HepG2 (cell line): ENCODE measurements around the gene HEATR1. TPM values are rescaled to one million over a fixed set of nuclear protein-coding genes. Genes with fewer than 3 reads are reported as not detected.
A peak's percentile ranks its signal among the peaks of the same experiment; 100 is the strongest.

Source experiments
- ATAD3A ChIP-seq: sonication (generic); formaldehyde crosslinking; IDR thresholded peaks from 2 replicates; pipeline ENCODE4 v1.4.0; 2020; ENCODE audit warnings: missing genetic modification reagents
- FIP1L1 ChIP-seq: fragments of 200-400 bp; formaldehyde crosslinking; IDR thresholded peaks from 2 replicates; pipeline ENCODE4 v1.6.1; 2018; ENCODE audit warnings: low read depth, mild to moderate bottlenecking, low read length, moderate library complexity, borderline replicate concordance; ENCODE audit not compliant: insufficient read depth
- GFI1 ChIP-seq: sonication (generic); formaldehyde crosslinking; IDR thresholded peaks from 2 replicates; pipeline ENCODE4 v1.5.0; 2020; ENCODE audit warnings: missing genetic modification reagents, mild to moderate bottlenecking, borderline replicate concordance
- NFYC ChIP-seq: IDR thresholded peaks from 2 replicates; pipeline ENCODE4 v1.6.1; 2016; ENCODE audit warnings: missing genetic modification reagents, missing compliant biosample characterization
- PREB ChIP-seq: sonication (generic); formaldehyde crosslinking; IDR thresholded peaks from 2 replicates; pipeline ENCODE4 v1.4.0; 2020; ENCODE audit warnings: missing genetic modification reagents
- SMYD3 ChIP-seq: sonication (generic); formaldehyde crosslinking; IDR thresholded peaks from 2 replicates; pipeline ENCODE4 v1.8.1; 2023; ENCODE audit warnings: mild to moderate bottlenecking, missing genetic modification reagents
- ZBTB40 ChIP-seq, 2 experiments: fragments of 450-650 bp in 1 of 2; sonication (generic) in 1 of 2; formaldehyde crosslinking in 1 of 2; IDR thresholded peaks; 2 replicates each; pipeline versions ENCODE4 v1.6.1 to v1.8.0; 2016 to 2022; ENCODE audit warnings: antibody characterized with exemption in 1 of 2, mild to moderate bottlenecking in 1 of 2, missing genetic modification reagents in 1 of 2
- ZNF776 ChIP-seq: sonication (generic); formaldehyde crosslinking; IDR thresholded peaks from 2 replicates; pipeline ENCODE4 v1.4.0; 2020; ENCODE audit warnings: mild to moderate bottlenecking, missing genetic modification reagents
- ZNF792 ChIP-seq: IDR thresholded peaks from 2 replicates; pipeline ENCODE4 v1.6.1; 2016
- polyA plus RNA-seq, 8 experiments: library from polyadenylated mRNA; depleted of rRNA in 3 of 8; stranded (reverse) in 7 of 8; unstranded in 1 of 8; fragments of >200 nt; fragmentation: Illumina TruSeq in 4 of 8; extraction: Trizol in 4 of 8; gene quantifications; 2 replicates each; pipeline versions ENCODE4 v1.2.1 to v1.2.3, GENCODE V29; 2011 to 2016; ENCODE audit warnings: low read depth in 4 of 8, missing spikeins in 1 of 8, mixed read lengths in 1 of 8; ENCODE audit not compliant: insufficient read depth in 1 of 8
- total RNA-seq, 5 experiments: library from RNA; depleted of rRNA; stranded (reverse); fragments of >200 nt; fragmentation: Illumina TruSeq; extraction: Trizol; gene quantifications; 2 replicates each; pipeline ENCODE4 v1.2.3, GENCODE V29; 2016; ENCODE audit warnings: low read depth in 1 of 5
- TF ChIP-seq, protein P1 (sequence below): sonication (generic); formaldehyde crosslinking; conservative IDR thresholded peaks from 2 replicates; pipeline ENCODE4 v1.8.0; 2022; ENCODE audit warnings: mild to moderate bottlenecking, moderate library complexity, missing genetic modification reagents
- TF ChIP-seq, protein P2 (sequence below): sonication (generic); formaldehyde crosslinking; IDR thresholded peaks from 2 replicates; pipeline ENCODE4 v1.4.0; 2020; ENCODE audit warnings: missing genetic modification reagents
- TF ChIP-seq, protein P3 (sequence below): sonication (generic); formaldehyde crosslinking; IDR thresholded peaks from 2 replicates; pipeline ENCODE4 v1.8.0; 2022; ENCODE audit warnings: missing genetic modification reagents, mild to moderate bottlenecking, borderline replicate concordance
- TF ChIP-seq, protein P4 (sequence below): IDR thresholded peaks from 2 replicates; pipeline ENCODE4 v1.6.1; 2016; ENCODE audit warnings: low read depth, borderline replicate concordance

The HEATR1 gene
- total and polyA plus RNA-seq, 2 of the 13 experiments (the other 11 are each of a cell fraction or from before 2014, with no cell fraction given): 10.2 to 45.8 TPM

GRCh38 chr1:236515443-236515958, 88.8 kb downstream of the HEATR1 start (continued):
- TF ChIP-seq, protein P1, sequence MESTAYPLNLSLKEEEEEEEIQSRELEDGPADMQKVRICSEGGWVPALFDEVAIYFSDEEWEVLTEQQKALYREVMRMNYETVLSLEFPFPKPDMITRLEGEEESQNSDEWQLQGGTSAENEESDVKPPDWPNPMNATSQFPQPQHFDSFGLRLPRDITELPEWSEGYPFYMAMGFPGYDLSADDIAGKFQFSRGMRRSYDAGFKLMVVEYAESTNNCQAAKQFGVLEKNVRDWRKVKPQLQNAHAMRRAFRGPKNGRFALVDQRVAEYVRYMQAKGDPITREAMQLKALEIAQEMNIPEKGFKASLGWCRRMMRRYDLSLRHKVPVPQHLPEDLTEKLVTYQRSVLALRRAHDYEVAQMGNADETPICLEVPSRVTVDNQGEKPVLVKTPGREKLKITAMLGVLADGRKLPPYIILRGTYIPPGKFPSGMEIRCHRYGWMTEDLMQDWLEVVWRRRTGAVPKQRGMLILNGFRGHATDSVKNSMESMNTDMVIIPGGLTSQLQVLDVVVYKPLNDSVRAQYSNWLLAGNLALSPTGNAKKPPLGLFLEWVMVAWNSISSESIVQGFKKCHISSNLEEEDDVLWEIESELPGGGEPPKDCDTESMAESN (CRISPR knock-in tag): no peak
- TF ChIP-seq ZNF792 (CRISPR knock-in tag): no peak
- TF ChIP-seq SMYD3 (CRISPR knock-in tag): no peak
- no peak for TF ChIP-seq ZNF776 (CRISPR knock-in tag)
- TF ChIP-seq ATAD3A (CRISPR knock-in tag): no peak
- TF ChIP-seq FIP1L1: no peak
- TF ChIP-seq, protein P2, sequence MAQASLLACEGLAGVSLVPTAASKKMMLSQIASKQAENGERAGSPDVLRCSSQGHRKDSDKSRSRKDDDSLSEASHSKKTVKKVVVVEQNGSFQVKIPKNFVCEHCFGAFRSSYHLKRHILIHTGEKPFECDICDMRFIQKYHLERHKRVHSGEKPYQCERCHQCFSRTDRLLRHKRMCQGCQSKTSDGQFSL (CRISPR knock-in tag): 0 out of 2 replicates have a peak, but pooled peaks have one; percentile 25
- TF ChIP-seq PREB (CRISPR knock-in tag): no peak
- TF ChIP-seq, protein P3, sequence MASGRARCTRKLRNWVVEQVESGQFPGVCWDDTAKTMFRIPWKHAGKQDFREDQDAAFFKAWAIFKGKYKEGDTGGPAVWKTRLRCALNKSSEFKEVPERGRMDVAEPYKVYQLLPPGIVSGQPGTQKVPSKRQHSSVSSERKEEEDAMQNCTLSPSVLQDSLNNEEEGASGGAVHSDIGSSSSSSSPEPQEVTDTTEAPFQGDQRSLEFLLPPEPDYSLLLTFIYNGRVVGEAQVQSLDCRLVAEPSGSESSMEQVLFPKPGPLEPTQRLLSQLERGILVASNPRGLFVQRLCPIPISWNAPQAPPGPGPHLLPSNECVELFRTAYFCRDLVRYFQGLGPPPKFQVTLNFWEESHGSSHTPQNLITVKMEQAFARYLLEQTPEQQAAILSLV: no peak
- TF ChIP-seq ZBTB40 (IDR thresholded peaks at IDR 0.05): no peak
- TF ChIP-seq ZBTB40 (CRISPR knock-in tag; IDR thresholded peaks at IDR 0.05): no peak
- no peak; the same call in 1 of the 2 replicates for TF ChIP-seq GFI1
- TF ChIP-seq, protein P4, sequence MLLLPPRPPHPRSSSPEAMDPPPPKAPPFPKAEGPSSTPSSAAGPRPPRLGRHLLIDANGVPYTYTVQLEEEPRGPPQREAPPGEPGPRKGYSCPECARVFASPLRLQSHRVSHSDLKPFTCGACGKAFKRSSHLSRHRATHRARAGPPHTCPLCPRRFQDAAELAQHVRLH (CRISPR knock-in tag): no peak
- TF ChIP-seq NFYC (CRISPR knock-in tag): no peak
